GM18508 (cell line): ENCODE results near the gene CKS1B.
A peak's percentile ranks its signal among the peaks of the same experiment; 100 is the strongest.

Experiments
- ATAC-seq: cut with Tn5 transposase; IDR thresholded peaks from one replicate; pipeline ENCODE4 v1.9.1; 2021; ENCODE audit warnings: moderate number of reproducible peaks; ENCODE audit not compliant: insufficient read depth, unreplicated experiment

CKS1B gene

DNA sequence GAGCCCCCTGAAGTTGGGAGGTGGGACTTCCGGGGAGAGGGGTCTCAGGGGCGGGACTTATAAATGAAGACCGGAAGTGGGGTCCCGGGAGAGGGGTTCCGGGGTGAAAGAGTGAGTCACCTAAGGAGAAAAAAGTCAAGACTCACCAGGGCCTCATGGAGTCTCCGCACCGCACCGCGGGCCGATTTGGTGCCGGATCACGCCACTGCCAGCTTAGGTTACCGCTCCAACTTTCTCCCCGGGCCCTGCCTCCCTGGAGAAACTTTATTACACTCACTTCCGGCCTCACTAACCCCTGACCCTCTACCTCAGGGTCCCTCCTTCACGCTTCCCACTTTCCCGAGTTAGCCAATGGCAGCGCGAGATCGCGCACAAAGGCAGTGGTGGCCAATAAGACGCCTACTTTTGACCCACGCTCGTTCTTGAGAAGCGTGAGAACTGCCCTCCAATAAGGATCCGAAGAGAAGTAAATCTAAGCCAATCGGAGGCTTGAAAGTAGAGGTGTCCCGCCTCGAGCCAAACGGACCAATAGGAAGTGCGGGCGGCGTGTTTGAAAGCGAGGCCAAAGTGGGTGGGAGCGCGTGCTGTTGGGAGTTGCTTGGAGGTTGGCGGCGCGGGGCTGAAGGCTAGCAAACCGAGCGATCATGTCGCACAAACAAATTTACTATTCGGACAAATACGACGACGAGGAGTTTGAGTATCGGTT is at the start of gene CKS1B:
CKS1B (plus strand) TSS at position 580 of the 706 bp plus-strand sequence; CDS start at position 645, 65 bp downstream.
- peak; percentile 72 for ATAC-seq

DNA sequence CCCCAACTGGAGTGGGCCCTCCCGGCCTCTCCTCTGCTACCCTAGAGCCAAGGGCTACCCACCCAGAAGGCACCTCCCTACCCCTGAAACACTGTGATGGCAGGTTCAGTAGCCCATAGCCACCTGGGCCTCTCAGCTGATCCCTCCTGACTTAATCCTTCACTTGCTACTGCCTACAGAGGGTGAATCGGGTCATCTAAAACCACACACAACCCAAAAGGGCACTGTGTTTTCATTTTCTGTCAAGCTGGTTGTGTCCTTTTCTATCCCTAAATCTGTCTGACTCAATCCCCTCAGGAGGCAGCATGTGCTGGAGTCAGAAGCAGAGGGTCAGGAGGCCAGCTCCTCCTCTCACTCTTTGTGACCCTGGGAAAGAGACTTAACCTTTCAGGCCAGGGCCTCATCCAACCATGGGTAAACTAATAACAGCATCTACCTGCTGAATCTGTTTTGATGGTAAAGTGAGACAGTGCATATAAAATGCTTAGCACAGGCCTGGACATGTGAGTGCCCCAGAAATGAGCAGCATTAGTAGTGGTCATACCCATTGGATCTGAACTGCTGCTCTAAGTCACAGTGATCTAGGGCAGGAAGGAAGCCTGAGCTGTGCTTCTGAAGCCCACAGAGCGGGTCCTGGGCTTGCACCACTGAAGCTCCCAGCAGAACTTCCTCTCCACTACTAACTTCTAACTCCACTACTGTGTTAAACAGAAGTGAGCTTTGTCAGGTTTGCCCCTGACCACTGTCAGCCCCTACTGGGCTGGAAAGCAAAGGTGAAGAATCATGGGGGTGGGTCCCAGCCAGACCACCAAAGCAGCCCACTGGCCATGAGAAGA is 48.9 kb upstream of the CKS1B start:
- no peak for ATAC-seq

DNA sequence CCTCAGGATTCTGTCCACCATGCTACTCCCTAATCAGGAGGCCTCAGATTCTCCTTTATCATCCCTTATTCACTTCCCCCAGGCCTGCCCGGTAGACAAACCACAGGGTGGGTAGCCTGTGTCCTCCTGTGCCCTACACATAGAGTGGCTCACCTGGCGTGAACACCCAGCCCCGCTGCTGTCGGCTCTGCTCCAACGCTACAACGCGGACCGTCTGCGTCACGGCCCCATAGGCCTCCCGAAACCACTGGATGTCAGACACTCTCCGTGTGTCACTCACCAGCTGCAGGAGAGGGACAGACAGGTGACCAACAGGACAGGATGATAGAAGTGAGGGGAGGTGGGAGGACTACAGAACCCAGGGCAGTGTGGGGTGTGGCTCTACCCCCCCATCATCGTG is 48.3 kb upstream of the CKS1B start:
- no peak for ATAC-seq

DNA sequence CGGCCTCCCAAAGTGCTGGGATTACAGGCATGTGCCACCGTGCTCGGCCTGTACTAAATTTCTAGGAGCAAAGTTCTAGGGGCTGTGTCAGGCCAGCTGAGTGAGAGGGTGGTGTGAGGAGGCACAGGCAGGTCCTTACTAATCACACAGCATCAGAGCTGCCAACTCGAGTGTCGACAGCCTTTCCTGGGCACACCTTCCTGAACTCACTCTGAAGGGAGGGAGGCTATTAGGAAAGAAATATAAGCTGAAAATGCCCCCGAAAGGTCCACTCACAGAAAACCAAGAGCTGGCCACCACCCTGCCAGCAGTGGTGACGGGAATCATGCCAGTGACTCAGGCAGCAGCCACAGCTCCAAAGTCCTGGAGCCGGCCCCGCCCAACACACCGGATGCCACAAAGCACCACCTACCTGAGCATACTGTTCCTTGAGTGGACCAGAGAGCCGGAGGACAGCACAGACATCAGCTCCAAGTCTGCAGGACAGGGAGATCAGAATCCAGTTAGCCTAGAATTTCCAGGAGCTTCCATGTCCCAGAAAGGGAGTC is 42.5 kb upstream of the CKS1B start:
- ATAC-seq = no peak

GRCh38 chr1:154934358-154934948 is 40.0 kb upstream of the CKS1B start:
- no peak for ATAC-seq

GRCh38 chr1:154935749-154936554 is 38.5 kb upstream of the CKS1B start:
- ATAC-seq = no peak

DNA sequence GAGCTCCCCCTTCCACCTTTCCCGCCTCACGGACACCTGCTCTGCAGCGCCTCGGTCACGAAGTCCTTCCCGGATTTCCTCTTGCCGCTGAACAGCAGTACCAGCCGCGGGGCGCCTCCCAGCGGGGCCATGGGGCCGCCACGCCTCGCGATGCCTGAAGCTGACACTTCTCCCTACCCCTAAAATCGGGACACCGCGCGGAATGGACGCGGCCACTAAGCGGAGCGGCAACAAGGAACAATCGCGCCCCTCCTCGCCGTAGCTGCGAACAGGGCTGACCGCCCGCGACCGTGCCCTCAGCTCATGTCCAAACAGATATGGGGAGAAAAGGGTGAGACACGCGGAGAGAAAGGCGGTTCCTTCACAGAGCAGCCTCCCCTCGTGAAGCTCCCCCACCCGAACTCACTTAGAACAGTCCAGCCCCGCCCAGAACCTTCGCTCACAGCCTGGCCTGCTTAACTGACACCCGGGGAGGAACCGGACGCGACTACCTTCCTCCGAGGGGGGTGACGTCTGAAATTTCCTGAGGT is 37.9 kb upstream of the CKS1B start, which contains the start of gene PMVK:
PMVK (minus strand) TSS at position 165 of the 530 bp plus-strand sequence; CDS start at position 131, 34 bp downstream.
- peak; percentile 33 for ATAC-seq

GRCh38 chr1:154937085-154937987 is 37.1 kb upstream of the CKS1B start:
- ATAC-seq = peak; percentile 16

DNA sequence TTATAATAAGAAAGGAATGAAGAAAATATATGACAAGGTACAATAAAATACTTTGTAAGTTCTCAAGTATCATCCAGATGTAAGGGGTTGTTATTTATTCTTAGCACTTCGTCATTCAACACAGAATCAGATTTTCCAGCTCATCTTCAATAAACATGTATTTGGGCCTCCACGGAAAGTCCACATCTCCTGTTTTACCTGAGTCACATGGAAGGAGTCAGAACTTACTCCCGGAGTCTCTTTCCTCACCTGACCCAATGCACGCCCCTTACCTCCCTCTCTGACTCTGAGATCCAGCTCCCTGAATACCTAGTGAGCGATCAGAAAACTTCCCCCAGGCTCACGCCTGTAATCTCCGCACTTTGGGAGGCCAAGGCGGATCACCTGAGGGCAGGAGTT is 36.5 kb upstream of the CKS1B start:
- ATAC-seq = no peak

DNA sequence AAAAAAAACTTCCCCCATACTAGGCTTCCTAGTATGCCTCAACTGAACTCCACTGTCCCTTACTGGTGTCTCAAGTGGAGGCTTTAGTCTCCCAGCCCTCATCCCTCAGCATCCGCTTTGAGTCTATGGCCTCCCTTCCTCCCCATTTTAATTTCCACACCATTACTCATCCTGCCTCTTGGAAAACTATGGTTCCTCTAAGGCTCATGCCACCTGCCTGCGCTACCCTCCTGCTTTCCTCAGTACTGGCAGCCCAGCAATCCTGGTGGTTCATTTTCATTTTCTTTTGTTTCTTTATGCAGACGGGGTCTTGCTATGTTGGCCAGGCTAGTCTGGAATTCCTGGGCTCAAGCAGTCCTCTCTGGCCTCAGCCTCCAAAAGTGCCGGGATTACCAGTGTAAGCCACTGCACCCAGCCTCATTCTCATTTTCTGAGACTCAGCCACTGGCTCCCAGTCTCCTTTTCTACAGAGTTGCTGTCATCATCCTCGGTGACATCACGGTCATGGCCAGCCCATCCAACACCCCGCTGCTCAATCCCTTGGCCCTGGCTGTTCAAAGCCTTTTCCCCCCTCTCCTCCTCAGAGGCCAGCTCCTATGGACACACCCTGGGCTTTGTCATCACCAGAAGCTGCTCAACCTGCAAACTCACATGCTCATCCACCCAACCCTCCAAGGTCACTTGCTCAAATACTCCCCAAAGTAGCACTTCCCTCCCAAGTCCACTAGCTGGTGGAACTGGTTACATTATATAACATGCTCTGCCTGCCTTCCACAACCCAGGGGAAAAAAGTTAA is 35.7 kb upstream of the CKS1B start:
- ATAC-seq = no peak

- ATAC-seq = no peak
These were observed 34.3 kb upstream of the CKS1B start for GRCh38 chr1:154940213-154940560.

DNA sequence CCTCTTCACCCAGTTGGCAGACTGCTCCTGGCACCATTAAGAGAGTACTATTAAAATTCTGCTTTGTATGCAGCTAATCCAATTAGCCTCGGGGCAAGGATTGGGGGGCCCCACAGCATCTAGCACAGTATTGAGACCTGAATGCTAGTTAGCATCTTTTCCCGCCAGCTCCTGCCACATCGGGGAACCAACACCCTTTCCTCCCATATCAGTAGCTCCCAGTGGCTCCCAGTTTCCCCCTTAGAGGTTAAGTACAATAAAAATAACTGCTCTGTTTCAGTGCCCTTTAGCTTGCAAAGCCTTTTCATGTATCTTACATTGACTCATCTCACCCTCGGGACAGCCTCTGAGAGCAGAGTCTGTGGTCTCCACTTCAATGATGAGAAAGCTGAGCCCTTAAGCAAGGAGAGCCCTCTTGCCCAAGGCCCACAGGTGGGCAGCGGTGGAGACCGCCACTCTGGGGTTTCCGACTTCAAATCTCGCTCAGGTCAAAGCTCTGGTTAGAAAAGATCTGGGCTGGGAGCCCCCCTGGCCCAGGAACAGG is 33.8 kb upstream of the CKS1B start:
- no peak for ATAC-seq

GRCh38 chr1:154941333-154942013 is 33.0 kb upstream of the CKS1B start:
- no peak for ATAC-seq

- no peak for ATAC-seq
These were observed 30.7 kb upstream of the CKS1B start for GRCh38 chr1:154943649-154944400.

DNA sequence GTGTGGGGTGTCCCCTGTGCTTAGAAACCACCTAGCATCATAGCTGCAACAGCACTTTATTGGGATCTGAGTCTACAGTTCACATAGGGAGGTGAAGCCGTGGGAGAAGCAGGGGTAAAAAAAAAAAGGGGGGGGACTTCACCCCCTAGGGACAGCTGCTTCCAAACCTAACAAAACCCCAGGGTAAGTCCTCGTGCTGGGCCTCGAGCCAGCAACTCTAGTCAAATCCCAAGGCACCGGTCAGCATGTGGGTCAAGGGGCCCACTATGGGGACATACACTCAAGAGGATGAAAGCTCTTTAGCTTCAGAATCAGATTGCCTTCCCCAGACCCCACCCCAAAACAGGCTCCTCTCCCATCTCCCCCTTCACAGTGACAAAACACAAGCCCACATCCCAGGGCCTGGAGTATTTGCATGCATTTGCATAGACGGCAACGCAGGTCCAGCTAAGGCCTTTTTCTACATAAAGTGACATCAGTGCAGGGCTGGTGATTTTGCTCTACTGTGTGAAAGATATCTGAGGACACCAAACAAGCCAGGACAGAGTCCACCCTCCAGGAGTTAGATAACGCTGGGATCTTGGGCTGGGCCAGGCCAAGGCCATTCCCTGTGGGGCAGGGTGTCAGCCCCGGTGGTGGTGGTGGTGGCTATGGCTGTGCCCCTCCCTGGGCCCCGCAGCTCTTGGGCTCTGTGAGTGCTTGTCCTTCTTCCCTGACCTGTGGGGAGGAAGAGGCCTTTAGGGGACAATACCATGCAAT is 29.9 kb upstream of the CKS1B start:
- ATAC-seq = no peak
